Measurements from ENCODE around the gene TTC8.

DNA sequence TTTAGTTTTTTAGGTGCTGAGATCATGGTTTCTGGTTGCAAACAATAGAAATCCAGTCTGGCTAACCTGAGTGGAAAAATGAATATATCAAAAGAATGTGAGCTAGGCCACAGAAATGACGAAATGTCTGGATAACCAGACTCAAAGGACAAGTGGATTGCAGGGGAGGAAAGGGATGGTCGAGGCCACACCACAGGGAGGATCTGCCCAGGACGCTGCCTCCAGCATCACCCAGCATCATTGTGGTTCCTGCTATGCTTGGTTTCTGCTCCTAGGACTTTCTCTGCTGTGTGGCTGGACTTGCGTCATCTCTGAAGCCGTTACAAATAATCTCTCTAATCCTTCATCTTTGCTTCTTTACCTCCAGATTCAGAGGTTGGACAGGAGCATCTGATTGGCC lies 80.4 kb downstream of the TTC8 start:
- TF ChIP-seq POLR2A (IDR thresholded peaks at IDR 0.05): no peak
- TF ChIP-seq, protein P1, sequence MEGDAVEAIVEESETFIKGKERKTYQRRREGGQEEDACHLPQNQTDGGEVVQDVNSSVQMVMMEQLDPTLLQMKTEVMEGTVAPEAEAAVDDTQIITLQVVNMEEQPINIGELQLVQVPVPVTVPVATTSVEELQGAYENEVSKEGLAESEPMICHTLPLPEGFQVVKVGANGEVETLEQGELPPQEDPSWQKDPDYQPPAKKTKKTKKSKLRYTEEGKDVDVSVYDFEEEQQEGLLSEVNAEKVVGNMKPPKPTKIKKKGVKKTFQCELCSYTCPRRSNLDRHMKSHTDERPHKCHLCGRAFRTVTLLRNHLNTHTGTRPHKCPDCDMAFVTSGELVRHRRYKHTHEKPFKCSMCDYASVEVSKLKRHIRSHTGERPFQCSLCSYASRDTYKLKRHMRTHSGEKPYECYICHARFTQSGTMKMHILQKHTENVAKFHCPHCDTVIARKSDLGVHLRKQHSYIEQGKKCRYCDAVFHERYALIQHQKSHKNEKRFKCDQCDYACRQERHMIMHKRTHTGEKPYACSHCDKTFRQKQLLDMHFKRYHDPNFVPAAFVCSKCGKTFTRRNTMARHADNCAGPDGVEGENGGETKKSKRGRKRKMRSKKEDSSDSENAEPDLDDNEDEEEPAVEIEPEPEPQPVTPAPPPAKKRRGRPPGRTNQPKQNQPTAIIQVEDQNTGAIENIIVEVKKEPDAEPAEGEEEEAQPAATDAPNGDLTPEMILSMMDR (IDR thresholded peaks at IDR 0.05): no peak
